SKM-1 (cell line): Measurements from ENCODE around the gene LAMA1.
"Not testable (repeated sequence)": the region's sequence is repeated elsewhere in the genome, so short reads cannot be mapped to it uniquely, and the experiment has no call there.

Experiments used
- DNase-seq: peaks from one replicate; lab custom pipeline; 2025; ENCODE audit not compliant: unreplicated experiment; lab: John Stamatoyannopoulos, UW

The LAMA1 gene

GRCh38 chr18:7117390-7118355 is at the start of gene LAMA1:
Gene LAMA1 (minus strand): TSS chr18:7117797. CDS start chr18:7117720, 77 bp downstream.
- no peak for DNase-seq

GRCh38 chr18:7165846-7166393 is 48.3 kb upstream of the LAMA1 start:
- no peak for DNase-seq

GRCh38 chr18:7164323-7165004 is 46.9 kb upstream of the LAMA1 start:
- no peak for DNase-seq

- DNase-seq, result no peak
Observed at GRCh38 chr18:7158216-7158615, 40.6 kb upstream of the LAMA1 start.

GRCh38 chr18:7157760-7158159 is 40.2 kb upstream of the LAMA1 start:
- DNase-seq, result no peak

GRCh38 chr18:7155887-7156286 is 38.3 kb upstream of the LAMA1 start:
- DNase-seq, result no peak

GRCh38 chr18:7155092-7155491 is 37.5 kb upstream of the LAMA1 start:
- DNase-seq, result no peak

GRCh38 chr18:7152440-7152839 is 34.8 kb upstream of the LAMA1 start:
- no peak for DNase-seq

GRCh38 chr18:7147399-7147798 is 29.8 kb upstream of the LAMA1 start:
- no peak for DNase-seq

- DNase-seq, result no peak
Observed at GRCh38 chr18:7146067-7146466, 28.5 kb upstream of the LAMA1 start.

- not testable (repeated sequence) for DNase-seq
Observed at GRCh38 chr18:7144921-7145320, 27.3 kb upstream of the LAMA1 start.

- DNase-seq, result no peak
Observed at GRCh38 chr18:7141287-7141686, 23.7 kb upstream of the LAMA1 start.

GRCh38 chr18:7139409-7139808 is 21.8 kb upstream of the LAMA1 start:
- DNase-seq, result no peak

GRCh38 chr18:7133181-7133580 is 15.6 kb upstream of the LAMA1 start:
- no peak for DNase-seq

- no peak for DNase-seq
Observed at GRCh38 chr18:7132356-7133150, 15.0 kb upstream of the LAMA1 start.

- no peak for DNase-seq
Observed at GRCh38 chr18:7122376-7122775, 4.8 kb upstream of the LAMA1 start.

- no peak for DNase-seq
Observed at GRCh38 chr18:7116792-7117389, 706 bp downstream of the LAMA1 start.

GRCh38 chr18:7116001-7116730 is 1.4 kb downstream of the LAMA1 start:
- no peak for DNase-seq

- no peak for DNase-seq
Observed at GRCh38 chr18:7112936-7113335, 4.7 kb downstream of the LAMA1 start.

GRCh38 chr18:7111134-7111533 is 6.5 kb downstream of the LAMA1 start:
- no peak for DNase-seq
